Spleen (tissue), 7 donors: ENCODE results near the gene UTP11.

Source experiments
- CTCF ChIP-seq, 11 experiments: fragments of 200-600 bp in 7 of 11; fragments of 450-650 bp in 4 of 11; sonication (generic) in 4 of 11; IDR thresholded peaks in 8 of 11; conservative IDR thresholded peaks in 3 of 11; 1 replicate in 7 of 11; 2 replicates in 4 of 11; pipeline versions ENCODE4 v1.4.0 to v1.8.0; 2016 to 2021; ENCODE audit warnings: antibody characterized with exemption in 11 of 11, inconsistent platforms in 4 of 11, mild to moderate bottlenecking in 1 of 11
- POLR2A ChIP-seq, 3 donors: fragments of 450-650 bp; IDR thresholded peaks; one replicate each; pipeline ENCODE4 v1.5.1; 2017; ENCODE audit warnings: antibody characterized with exemption in 3 of 3, mild to moderate bottlenecking in 1 of 3
- donor health status: DM: no; HTN: no; CAD: no; lungs with moderate emphysema.
- donor health status: DM: no; HTN: no; CAD: no.
- donor health status: DM: no; HTN: no; CAD: no.

- TF ChIP-seq POLR2A (IDR thresholded peaks at IDR 0.05): no peak
- TF ChIP-seq CTCF (IDR thresholded peaks at IDR 0.05 in 8 of 11, conservative IDR thresholded peaks at IDR 0.05 in 3 of 11): no peak
Observed at GRCh38 chr1:38055398-38055797, 42.9 kb downstream of the UTP11 start.
